BJ (cell line): Measurements from ENCODE around the gene CCDC12. TPM values are rescaled to one million over a fixed set of nuclear protein-coding genes. Genes with fewer than 3 reads are reported as not detected.

ENCODE experiments used
- CTCF ChIA-PET: fragments of 350-600 bp; formaldehyde crosslinking; extraction: SDS; loops from one replicate; lab custom pipeline; 2021; ENCODE audit warnings: antibody characterized with exemption, inconsistent platforms; lab: Yijun Ruan, JAX
- POLR2A ChIA-PET: fragments of 300-600 bp; sonication (Branson Sonifier 250); formaldehyde crosslinking; extraction: SDS; loops from one replicate; lab custom pipeline; 2021; ENCODE audit warnings: antibody characterized with exemption; lab: Charles Lee
- DNase-seq: peaks from one replicate; pipeline ENCODE4 v3.0.0-alpha.2; 2011; ENCODE audit warnings: low read depth
- H3K27me3 ChIP-seq: 2 replicates; pipeline ENCODE4 v1.6.0; 2011; ENCODE audit warnings: low read length; ENCODE audit not compliant: control insufficient read depth, insufficient read depth
- H3K36me3 ChIP-seq: 2 replicates; pipeline ENCODE4 v1.5.1; 2011; ENCODE audit warnings: low read length; ENCODE audit not compliant: control insufficient read depth, insufficient read depth
- H3K4me3 ChIP-seq: 2 replicates; pipeline ENCODE4 v1.5.1; 2011; ENCODE audit warnings: low read depth, mild to moderate bottlenecking, control low read depth, low read length
- polyA plus RNA-seq: library from polyadenylated mRNA; depleted of rRNA; stranded (reverse); fragments of >200 nt; gene quantifications from 2 replicates; pipeline ENCODE4 v1.2.3, GENCODE V29; 2011
- TF ChIP-seq, protein P1 (sequence below): IDR thresholded peaks from 2 replicates; pipeline ENCODE4 v1.5.1; 2011; ENCODE audit warnings: low read depth, mild to moderate bottlenecking, control low read depth, inconsistent platforms, low read length, moderate library complexity; ENCODE audit not compliant: insufficient read depth

CCDC12 gene
- polyA plus RNA-seq, 1 experiment, result 20.8 TPM

- no peak for DNase-seq
- POLR2A ChIA-PET, result no interaction called here
- Histone ChIP-seq H3K27me3 (no peaks in the 10 kb centered on the region), H3K4me3 (no peak overlapping the region), H3K36me3 (no peaks in the 10 kb centered on the region)
- TF ChIP-seq, protein P1, sequence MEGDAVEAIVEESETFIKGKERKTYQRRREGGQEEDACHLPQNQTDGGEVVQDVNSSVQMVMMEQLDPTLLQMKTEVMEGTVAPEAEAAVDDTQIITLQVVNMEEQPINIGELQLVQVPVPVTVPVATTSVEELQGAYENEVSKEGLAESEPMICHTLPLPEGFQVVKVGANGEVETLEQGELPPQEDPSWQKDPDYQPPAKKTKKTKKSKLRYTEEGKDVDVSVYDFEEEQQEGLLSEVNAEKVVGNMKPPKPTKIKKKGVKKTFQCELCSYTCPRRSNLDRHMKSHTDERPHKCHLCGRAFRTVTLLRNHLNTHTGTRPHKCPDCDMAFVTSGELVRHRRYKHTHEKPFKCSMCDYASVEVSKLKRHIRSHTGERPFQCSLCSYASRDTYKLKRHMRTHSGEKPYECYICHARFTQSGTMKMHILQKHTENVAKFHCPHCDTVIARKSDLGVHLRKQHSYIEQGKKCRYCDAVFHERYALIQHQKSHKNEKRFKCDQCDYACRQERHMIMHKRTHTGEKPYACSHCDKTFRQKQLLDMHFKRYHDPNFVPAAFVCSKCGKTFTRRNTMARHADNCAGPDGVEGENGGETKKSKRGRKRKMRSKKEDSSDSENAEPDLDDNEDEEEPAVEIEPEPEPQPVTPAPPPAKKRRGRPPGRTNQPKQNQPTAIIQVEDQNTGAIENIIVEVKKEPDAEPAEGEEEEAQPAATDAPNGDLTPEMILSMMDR, result no peak
- CTCF ChIA-PET, result interaction anchor here (1.5 to 7.4 kb wide), 3 partner anchors 8 to 198 kb away, joined by 4 to 50 read pairs (median 8); no protein-coding TSS in a partner anchor
These were observed 72.9 kb downstream of the CCDC12 start for GRCh38 chr3:46903341-46904302.

DNA sequence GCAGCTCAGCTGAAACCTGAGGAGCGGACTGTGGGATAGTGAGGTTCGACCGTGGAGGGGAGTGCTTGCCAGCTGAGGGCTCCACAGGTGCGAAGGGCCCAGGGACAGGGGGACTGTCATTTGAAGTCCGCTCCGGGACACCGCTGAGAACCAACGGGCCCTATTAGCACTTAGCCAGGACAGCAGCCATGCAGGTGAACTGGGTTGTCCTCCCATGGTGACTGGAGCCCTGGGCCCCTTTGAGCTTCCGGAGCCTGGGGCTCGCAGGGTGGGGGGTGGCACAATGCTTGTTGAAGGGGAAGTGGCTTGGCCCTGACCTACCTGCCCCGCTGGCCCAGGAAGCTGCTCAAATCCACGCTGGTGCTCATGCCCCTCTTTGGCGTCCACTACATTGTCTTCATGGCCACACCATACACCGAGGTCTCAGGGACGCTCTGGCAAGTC, 74.3 kb downstream of the CCDC12 start:
- CTCF ChIA-PET, result interaction anchor here (0.6 to 7.4 kb wide), 3 partner anchors 35 to 197 kb away, joined by 3 to 50 read pairs (median 8); no protein-coding TSS in a partner anchor
- DNase-seq, result no peak
- no peaks in the 10 kb centered on the region for H3K36me3 ChIP-seq
- TF ChIP-seq, protein P1, result no peak
- no peaks in the 10 kb centered on the region for H3K27me3 ChIP-seq
- no peak overlapping the region for H3K4me3 ChIP-seq
- POLR2A ChIA-PET, result no interaction called here

DNA sequence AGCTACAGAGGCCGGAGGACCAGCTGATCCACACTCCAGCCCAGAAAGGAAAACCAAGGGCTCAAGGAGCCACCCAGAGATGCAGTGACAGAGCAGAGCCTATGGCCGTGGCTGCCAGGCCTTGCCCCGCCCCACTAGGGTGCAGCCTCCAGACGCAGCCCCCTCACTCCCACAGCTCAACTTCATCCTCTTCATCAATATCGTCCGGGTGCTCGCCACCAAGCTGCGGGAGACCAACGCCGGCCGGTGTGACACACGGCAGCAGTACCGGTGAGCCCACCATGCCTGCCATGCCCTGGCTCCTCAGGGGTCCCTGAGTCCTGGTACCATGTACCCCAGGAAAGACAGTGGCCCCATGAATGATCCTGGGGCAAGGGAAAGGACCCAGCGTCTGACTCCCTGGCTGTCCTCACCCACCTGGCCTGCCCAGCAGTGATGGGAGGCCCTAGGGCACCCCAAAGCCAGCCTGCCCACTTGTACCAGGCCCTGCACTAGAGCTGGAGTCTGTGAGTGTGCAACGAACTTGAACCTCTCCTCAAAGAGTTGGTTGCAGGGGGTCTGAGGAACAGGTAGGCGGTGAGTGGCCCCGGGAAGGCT, 74.9 kb downstream of the CCDC12 start:
- CTCF ChIA-PET, result interaction anchor here (0.6 to 7.4 kb wide), 5 partner anchors 8 to 196 kb away, joined by 3 to 50 read pairs (median 14); no protein-coding TSS in a partner anchor
- Histone ChIP-seq H3K36me3 (no peaks in the 10 kb centered on the region), H3K27me3 (peaks cover 2% of the 10 kb centered on the region; the same call in 1 of the 2 replicates), H3K4me3 (no peak overlapping the region)
- DNase-seq, result no peak
- TF ChIP-seq, protein P1, result no peak
- POLR2A ChIA-PET, result no interaction called here

DNA sequence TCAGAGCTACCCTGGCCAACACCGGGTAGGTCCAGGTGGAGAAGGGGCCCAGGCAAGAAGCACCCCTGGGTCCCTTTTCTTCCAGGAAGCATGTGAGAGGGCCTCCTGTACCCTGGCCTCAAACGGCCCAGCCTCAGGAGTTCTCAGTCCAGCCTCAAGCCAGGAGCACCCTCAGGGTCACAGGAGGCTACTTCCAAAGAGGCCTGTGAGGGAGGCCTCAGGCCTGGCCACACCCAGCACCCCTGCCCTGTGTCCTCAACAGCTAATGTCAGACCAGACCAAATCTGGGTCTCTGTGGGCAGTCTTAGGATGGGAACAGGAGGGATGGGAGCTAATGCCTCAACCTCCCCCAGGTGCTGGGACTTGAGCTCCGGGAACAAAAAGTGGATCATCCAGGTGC, 75.5 kb downstream of the CCDC12 start:
- POLR2A ChIA-PET, result no interaction called here
- Histone ChIP-seq H3K36me3 (no peaks in the 10 kb centered on the region), H3K4me3 (no peak overlapping the region), H3K27me3 (peaks cover 2% of the 10 kb centered on the region; the same call in 1 of the 2 replicates)
- no peak for DNase-seq
- TF ChIP-seq, protein P1, result no peak
- CTCF ChIA-PET, result interaction anchor here (1.4 to 7.4 kb wide), 4 partner anchors 8 to 195 kb away, joined by 3 to 50 read pairs (median 14); no protein-coding TSS in a partner anchor
